HG02571 (cell line): ENCODE data around the gene QSOX1.

Experiments
- ATAC-seq: cut with Tn5 transposase; IDR thresholded peaks from one replicate; pipeline ENCODE4 v1.9.1; 2021; ENCODE audit warnings: mild to moderate bottlenecking, moderate library complexity; ENCODE audit not compliant: unreplicated experiment

The QSOX1 gene

GRCh38 chr1:180248731-180249681 is 94.3 kb downstream of the QSOX1 start:
- no peak for ATAC-seq

GRCh38 chr1:180249725-180250498 is 95.2 kb downstream of the QSOX1 start:
- no peak for ATAC-seq

- no peak for ATAC-seq
These were observed 95.8 kb downstream of the QSOX1 start for GRCh38 chr1:180250499-180250770.

- ATAC-seq = no peak
These were observed 96.3 kb downstream of the QSOX1 start for GRCh38 chr1:180250883-180251509.

- ATAC-seq = no peak
These were observed 97.0 kb downstream of the QSOX1 start for GRCh38 chr1:180251526-180252305.

GRCh38 chr1:180252638-180253536 is 98.2 kb downstream of the QSOX1 start:
- ATAC-seq = peak; percentile 45
